ENCODE results near the gene DCUN1D5. TPM values are rescaled to one million over a fixed set of nuclear protein-coding genes. Genes with fewer than 3 reads are reported as not detected.

The DCUN1D5 gene
- total and polyA plus RNA-seq, 2 experiments from 2014 or later: 136 to 189 TPM

DNA sequence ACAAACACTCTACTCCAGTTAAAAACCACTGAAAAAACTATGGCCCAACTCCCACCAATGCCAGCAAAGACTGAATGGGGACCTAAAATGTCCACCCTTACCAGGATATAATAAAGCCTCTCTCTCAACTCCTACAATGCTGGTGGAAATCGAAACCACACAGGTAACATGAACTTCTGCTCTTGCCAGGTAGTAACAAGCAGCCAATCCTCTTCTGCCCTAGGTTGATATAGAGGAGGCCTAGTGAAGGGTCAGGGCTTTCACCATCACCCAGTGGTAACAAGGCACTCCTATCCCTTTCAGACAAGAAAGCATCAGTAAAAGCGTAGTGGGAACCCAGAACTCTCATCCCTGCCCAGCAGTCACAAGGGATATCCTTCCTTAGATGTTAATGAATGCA lies 22.6 kb downstream of the DCUN1D5 start:
- TF ChIP-seq, protein P1, sequence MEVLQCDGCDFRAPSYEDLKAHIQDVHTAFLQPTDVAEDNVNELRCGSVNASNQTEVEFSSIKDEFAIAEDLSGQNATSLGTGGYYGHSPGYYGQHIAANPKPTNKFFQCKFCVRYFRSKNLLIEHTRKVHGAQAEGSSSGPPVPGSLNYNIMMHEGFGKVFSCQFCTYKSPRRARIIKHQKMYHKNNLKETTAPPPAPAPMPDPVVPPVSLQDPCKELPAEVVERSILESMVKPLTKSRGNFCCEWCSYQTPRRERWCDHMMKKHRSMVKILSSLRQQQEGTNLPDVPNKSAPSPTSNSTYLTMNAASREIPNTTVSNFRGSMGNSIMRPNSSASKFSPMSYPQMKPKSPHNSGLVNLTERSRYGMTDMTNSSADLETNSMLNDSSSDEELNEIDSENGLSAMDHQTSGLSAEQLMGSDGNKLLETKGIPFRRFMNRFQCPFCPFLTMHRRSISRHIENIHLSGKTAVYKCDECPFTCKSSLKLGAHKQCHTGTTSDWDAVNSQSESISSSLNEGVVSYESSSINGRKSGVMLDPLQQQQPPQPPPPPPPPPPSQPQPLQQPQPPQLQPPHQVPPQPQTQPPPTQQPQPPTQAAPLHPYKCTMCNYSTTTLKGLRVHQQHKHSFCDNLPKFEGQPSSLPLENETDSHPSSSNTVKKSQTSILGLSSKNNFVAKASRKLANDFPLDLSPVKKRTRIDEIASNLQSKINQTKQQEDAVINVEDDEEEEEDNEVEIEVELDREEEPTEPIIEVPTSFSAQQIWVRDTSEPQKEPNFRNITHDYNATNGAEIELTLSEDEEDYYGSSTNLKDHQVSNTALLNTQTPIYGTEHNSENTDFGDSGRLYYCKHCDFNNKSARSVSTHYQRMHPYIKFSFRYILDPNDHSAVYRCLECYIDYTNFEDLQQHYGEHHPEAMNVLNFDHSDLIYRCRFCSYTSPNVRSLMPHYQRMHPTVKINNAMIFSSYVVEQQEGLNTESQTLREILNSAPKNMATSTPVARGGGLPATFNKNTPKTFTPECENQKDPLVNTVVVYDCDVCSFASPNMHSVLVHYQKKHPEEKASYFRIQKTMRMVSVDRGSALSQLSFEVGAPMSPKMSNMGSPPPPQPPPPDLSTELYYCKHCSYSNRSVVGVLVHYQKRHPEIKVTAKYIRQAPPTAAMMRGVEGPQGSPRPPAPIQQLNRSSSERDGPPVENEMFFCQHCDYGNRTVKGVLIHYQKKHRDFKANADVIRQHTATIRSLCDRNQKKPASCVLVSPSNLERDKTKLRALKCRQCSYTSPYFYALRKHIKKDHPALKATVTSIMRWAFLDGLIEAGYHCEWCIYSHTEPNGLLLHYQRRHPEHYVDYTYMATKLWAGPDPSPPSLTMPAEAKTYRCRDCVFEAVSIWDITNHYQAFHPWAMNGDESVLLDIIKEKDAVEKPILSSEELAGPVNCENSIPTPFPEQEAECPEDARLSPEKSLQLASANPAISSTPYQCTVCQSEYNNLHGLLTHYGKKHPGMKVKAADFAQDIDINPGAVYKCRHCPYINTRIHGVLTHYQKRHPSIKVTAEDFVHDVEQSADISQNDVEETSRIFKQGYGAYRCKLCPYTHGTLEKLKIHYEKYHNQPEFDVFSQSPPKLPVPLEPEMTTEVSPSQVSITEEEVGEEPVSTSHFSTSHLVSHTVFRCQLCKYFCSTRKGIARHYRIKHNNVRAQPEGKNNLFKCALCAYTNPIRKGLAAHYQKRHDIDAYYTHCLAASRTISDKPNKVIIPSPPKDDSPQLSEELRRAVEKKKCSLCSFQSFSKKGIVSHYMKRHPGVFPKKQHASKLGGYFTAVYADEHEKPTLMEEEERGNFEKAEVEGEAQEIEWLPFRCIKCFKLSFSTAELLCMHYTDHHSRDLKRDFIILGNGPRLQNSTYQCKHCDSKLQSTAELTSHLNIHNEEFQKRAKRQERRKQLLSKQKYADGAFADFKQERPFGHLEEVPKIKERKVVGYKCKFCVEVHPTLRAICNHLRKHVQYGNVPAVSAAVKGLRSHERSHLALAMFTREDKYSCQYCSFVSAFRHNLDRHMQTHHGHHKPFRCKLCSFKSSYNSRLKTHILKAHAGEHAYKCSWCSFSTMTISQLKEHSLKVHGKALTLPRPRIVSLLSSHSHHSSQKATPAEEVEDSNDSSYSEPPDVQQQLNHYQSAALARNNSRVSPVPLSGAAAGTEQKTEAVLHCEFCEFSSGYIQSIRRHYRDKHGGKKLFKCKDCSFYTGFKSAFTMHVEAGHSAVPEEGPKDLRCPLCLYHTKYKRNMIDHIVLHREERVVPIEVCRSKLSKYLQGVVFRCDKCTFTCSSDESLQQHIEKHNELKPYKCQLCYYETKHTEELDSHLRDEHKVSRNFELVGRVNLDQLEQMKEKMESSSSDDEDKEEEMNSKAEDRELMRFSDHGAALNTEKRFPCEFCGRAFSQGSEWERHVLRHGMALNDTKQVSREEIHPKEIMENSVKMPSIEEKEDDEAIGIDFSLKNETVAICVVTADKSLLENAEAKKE (CRISPR knock-in tag; IDR thresholded peaks at IDR 0.05): no peak
- TF ChIP-seq ZNF114 (CRISPR knock-in tag; IDR thresholded peaks at IDR 0.05) (no peak), EZH2phosphoT487 (IDR thresholded peaks at IDR 0.05; ENCODE audit: unreplicated experiment) (no peak), JUNB (IDR thresholded peaks at IDR 0.05; ENCODE audit: unreplicated experiment) (no peak)
- TF ChIP-seq, protein P2, sequence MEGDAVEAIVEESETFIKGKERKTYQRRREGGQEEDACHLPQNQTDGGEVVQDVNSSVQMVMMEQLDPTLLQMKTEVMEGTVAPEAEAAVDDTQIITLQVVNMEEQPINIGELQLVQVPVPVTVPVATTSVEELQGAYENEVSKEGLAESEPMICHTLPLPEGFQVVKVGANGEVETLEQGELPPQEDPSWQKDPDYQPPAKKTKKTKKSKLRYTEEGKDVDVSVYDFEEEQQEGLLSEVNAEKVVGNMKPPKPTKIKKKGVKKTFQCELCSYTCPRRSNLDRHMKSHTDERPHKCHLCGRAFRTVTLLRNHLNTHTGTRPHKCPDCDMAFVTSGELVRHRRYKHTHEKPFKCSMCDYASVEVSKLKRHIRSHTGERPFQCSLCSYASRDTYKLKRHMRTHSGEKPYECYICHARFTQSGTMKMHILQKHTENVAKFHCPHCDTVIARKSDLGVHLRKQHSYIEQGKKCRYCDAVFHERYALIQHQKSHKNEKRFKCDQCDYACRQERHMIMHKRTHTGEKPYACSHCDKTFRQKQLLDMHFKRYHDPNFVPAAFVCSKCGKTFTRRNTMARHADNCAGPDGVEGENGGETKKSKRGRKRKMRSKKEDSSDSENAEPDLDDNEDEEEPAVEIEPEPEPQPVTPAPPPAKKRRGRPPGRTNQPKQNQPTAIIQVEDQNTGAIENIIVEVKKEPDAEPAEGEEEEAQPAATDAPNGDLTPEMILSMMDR (conservative IDR thresholded peaks at IDR 0.05; ENCODE audit: low read depth in 2 of 2): no peak
- Histone ChIP-seq H3K9me2 (ENCODE audit: insufficient read depth) (no peaks in the 10 kb centered on the region), H3K4me2 (no peak overlapping the region), H3K79me2 (replicated peaks; ENCODE audit: insufficient read depth) (peaks cover 75% of the 10 kb centered on the region), H3K4me1 (ENCODE audit: insufficient read depth) (no peaks in the 10 kb centered on the region), H3K27ac (ENCODE audit: low read depth) (no peak overlapping the region), H4K20me1 (replicated peaks; ENCODE audit: insufficient read depth) (peaks cover 30% of the 10 kb centered on the region), H3K36me3 (ENCODE audit: insufficient read depth) (peaks cover 9% of the 10 kb centered on the region; the same call in 1 of the 2 replicates), H3K4me3 (no peak overlapping the region), H2AFZ (no peak overlapping the region), H3F3A (replicated peaks; ENCODE audit: low read depth) (no peaks in the 10 kb centered on the region), H3K27me3 (ENCODE audit: insufficient read depth) (no peaks in the 10 kb centered on the region)
- Mint-ChIP-seq H3K4me3 (no peak overlapping the region), H3K27ac (peak overlapping the region; percentile 78), H3K9me3 (no peaks in the 10 kb centered on the region), H3K4me1 (peaks cover 16% of the 10 kb centered on the region), H3K27me3 (ENCODE audit: insufficient read depth, low read depth, poor library complexity) (no peaks in the 10 kb centered on the region), H3K36me3 (ENCODE audit: low read depth) (peaks cover 38% of the 10 kb centered on the region)
- ATAC-seq (peak; percentile 89), DNase-seq (ENCODE audit: low spot score) (no peak)
